Measurements from ENCODE around the gene ZBTB7C. TPM values are rescaled to one million over a fixed set of nuclear protein-coding genes. Genes with fewer than 3 reads are reported as not detected.

ZBTB7C gene
- total RNA-seq, 6 donors from 2014 or later: 6.1 to 18.1 (median 12.2) TPM

DNA sequence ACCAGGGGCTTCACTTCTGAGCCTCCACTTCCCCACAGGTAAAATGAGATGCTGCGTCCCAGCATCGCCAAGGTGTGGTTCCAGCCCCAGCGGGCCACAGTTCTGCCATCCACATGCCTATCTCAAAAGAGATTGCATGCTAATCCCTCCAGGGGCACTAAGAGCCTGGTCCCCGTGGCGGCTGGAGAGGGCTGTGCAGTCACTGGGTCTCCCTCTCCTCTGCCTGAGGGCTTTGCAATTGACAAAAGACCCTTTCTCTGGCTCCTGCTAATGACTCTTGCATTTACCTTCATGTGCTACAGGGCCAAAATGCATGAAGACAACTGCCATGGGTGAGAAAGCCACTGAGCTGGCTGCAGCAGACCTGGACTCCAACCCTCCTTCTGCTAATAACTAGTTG, 18.5 kb downstream of the ZBTB7C start:
- Histone ChIP-seq H3K9me3 (no peaks in the 10 kb centered on the region), H3K4me1 (peaks cover 4 to 20% (median 15%) of the 10 kb centered on the region in 4 donors), H3K4me3 (no peak overlapping the region), H3K36me3 (no peaks in the 10 kb centered on the region), H3K27ac (no peak overlapping the region), H3K27me3 (no peaks in the 10 kb centered on the region)
- WGBS, 2 donors: 93% methylated on average over 5 of the region's 5 CpGs; no CpG with 5 or more reads in 1 of the 2 donors
- no peak for TF ChIP-seq POLR2AphosphoS5 (IDR thresholded peaks at IDR 0.05)
- no peak for TF ChIP-seq EP300 (IDR thresholded peaks at IDR 0.05)
- TF ChIP-seq, protein P1, sequence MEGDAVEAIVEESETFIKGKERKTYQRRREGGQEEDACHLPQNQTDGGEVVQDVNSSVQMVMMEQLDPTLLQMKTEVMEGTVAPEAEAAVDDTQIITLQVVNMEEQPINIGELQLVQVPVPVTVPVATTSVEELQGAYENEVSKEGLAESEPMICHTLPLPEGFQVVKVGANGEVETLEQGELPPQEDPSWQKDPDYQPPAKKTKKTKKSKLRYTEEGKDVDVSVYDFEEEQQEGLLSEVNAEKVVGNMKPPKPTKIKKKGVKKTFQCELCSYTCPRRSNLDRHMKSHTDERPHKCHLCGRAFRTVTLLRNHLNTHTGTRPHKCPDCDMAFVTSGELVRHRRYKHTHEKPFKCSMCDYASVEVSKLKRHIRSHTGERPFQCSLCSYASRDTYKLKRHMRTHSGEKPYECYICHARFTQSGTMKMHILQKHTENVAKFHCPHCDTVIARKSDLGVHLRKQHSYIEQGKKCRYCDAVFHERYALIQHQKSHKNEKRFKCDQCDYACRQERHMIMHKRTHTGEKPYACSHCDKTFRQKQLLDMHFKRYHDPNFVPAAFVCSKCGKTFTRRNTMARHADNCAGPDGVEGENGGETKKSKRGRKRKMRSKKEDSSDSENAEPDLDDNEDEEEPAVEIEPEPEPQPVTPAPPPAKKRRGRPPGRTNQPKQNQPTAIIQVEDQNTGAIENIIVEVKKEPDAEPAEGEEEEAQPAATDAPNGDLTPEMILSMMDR (IDR thresholded peaks at IDR 0.05): no peak
- TF ChIP-seq POLR2A (IDR thresholded peaks at IDR 0.05): no peak
- DNase-seq (no peak), ATAC-seq (ENCODE audit: low FRiP score in 2 of 2) (no peak)

DNA sequence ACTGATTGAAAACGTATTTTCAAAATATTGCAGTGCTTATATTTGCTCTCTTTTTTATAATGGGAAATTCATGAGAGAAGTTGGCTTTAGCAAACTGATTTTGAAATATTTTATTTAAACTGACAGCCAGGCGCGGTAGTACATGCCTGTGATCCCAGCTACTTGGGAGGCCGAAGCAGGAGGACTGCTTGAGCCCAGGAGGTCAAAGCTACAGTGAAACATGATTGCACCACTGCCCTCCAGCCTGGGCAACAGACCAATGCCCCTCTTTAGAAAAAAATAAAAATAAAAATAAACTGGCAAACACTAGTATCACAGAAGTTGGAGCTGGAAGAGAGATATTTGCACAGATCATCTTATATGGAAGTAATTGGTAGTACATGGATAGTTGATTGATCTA, 20.7 kb downstream of the ZBTB7C start:
- H3K4me3 ChIP-seq: no peak overlapping the region
- no peak for DNase-seq
- H3K9me3 ChIP-seq: no peaks in the 10 kb centered on the region
- no peak overlapping the region for H3K27ac ChIP-seq
- H3K4me1 ChIP-seq: peaks cover 4 to 13% (median 12%) of the 10 kb centered on the region in 4 donors
- TF ChIP-seq POLR2AphosphoS5 (IDR thresholded peaks at IDR 0.05) (no peak), POLR2A (IDR thresholded peaks at IDR 0.05) (no peak), EP300 (IDR thresholded peaks at IDR 0.05) (no peak)
- TF ChIP-seq, protein P1 (IDR thresholded peaks at IDR 0.05): no peak
- 75 to 81% methylated on average over 4 of the region's 4 CpGs for WGBS, 2 donors
- no peak for ATAC-seq (ENCODE audit: low FRiP score in 2 of 2)
- no peaks in the 10 kb centered on the region for H3K36me3 ChIP-seq
- no peaks in the 10 kb centered on the region for H3K27me3 ChIP-seq

DNA sequence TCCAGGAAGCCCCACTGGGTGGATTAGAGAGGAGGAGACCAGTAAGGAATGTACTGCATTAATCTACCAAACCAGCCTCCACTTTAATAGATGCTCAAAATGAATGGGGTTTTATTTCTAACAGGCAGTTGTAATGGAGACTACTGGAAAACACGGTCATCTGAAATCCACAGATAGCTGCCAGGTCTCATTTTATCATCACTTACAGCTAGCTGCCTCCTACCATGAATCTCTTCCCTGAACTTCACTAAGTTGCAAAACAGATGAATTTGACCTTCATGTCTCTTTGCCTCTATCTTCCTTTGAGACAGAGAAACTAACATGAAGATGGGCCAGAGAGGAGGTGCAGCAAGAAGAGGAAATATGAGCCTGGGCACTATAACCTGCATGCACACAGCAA, 21.9 kb downstream of the ZBTB7C start:
- ATAC-seq (ENCODE audit: low FRiP score in 2 of 2) (no peak), DNase-seq (no peak)
- no peaks in the 10 kb centered on the region for H3K27me3 ChIP-seq
- H3K9me3 ChIP-seq: no peaks in the 10 kb centered on the region
- 79 to 90% methylated on average over 1 of the region's 1 CpG for WGBS, 2 donors
- H3K4me1 ChIP-seq: peaks cover 2 to 7% (median 4%) of the 10 kb centered on the region in 4 donors
- H3K4me3 ChIP-seq: no peak overlapping the region
- no peak for TF ChIP-seq POLR2AphosphoS5 (IDR thresholded peaks at IDR 0.05)
- TF ChIP-seq, protein P1 (IDR thresholded peaks at IDR 0.05): no peak
- no peak for TF ChIP-seq EP300 (IDR thresholded peaks at IDR 0.05)
- no peak for TF ChIP-seq POLR2A (IDR thresholded peaks at IDR 0.05)
- H3K27ac ChIP-seq: no peak overlapping the region
- H3K36me3 ChIP-seq: no peaks in the 10 kb centered on the region

DNA sequence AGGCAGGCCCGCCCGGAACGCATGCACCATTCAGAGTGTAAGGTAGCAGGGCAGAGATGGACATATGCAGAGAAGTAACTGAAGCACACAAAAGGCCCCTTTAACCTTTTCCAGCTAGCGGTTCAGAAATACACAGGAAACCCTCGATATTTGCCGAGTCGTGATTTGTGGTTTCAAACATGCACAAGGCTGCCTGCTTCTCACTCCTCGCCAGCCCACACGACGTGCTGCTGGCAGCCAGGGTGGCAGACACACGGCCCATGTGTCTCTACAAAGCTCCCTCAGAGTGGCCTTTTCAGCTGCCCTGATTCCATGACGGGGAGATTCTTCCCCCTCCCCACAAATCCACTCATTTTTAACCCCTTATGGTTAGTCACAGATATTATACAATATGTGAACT, 23.6 kb downstream of the ZBTB7C start:
- TF ChIP-seq POLR2AphosphoS5 (IDR thresholded peaks at IDR 0.05): no peak
- TF ChIP-seq, protein P1 (IDR thresholded peaks at IDR 0.05): no peak
- no peak for TF ChIP-seq EP300 (IDR thresholded peaks at IDR 0.05)
- TF ChIP-seq POLR2A (IDR thresholded peaks at IDR 0.05): no peak
- no peak for ATAC-seq (ENCODE audit: low FRiP score in 2 of 2)
- Histone ChIP-seq H3K27ac (no peak overlapping the region), H3K27me3 (no peaks in the 10 kb centered on the region), H3K36me3 (no peaks in the 10 kb centered on the region), H3K4me1 (no peaks in the 10 kb centered on the region), H3K9me3 (no peaks in the 10 kb centered on the region), H3K4me3 (no peak overlapping the region)
- no peak for DNase-seq
- WGBS, 2 donors: 64 to 67% methylated on average over 12 of the region's 12 CpGs

DNA sequence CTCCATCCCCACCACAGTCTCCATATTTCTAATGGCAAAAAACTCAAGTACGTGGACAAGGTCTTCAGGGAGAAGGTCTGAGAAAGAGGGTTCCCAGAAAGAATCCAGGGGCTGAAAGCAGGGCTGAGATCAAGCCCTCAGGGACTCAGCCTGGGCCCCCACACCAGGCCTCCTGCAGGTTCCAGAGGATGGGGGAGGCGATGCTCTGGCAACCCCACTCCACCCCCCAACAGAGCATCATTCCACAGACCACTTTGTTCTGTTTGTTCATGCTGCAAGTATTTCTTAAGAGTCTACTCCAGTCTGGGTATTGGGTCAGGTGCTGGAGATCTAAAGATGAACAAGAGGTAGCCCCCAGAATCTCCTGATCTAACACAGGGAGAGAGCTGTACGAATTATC, 32.2 kb downstream of the ZBTB7C start:
- 28 to 79% methylated on average over 3 of the region's 3 CpGs for WGBS, 2 donors
- ATAC-seq (ENCODE audit: low FRiP score in 2 of 2) (no peak), DNase-seq (no peak)
- H3K36me3 ChIP-seq: no peaks in the 10 kb centered on the region
- H3K4me3 ChIP-seq: no peak overlapping the region
- no peaks in the 10 kb centered on the region for H3K9me3 ChIP-seq
- H3K27me3 ChIP-seq: no peaks in the 10 kb centered on the region
- H3K4me1 ChIP-seq: peaks cover 0 to 13% (median 7%) of the 10 kb centered on the region in 4 donors
- H3K27ac ChIP-seq: no peak overlapping the region
- TF ChIP-seq EP300 (IDR thresholded peaks at IDR 0.05) (no peak), POLR2AphosphoS5 (IDR thresholded peaks at IDR 0.05) (no peak), POLR2A (IDR thresholded peaks at IDR 0.05) (no peak)
- TF ChIP-seq, protein P1 (IDR thresholded peaks at IDR 0.05): no peak
